H9 (cell line): ENCODE results near the gene GALNT17. TPM values are rescaled to one million over a fixed set of nuclear protein-coding genes. Genes with fewer than 3 reads are reported as not detected.

Experiments
- DNase-seq: peaks from one replicate; pipeline ENCODE4 v3.0.0-alpha.2; 2017
- H2AFZ ChIP-seq: one replicate; pipeline ENCODE4 v1.6.1; 2013; ENCODE audit warnings: mild to moderate bottlenecking, low read length, control low read depth, moderate library complexity
- H2AK5ac ChIP-seq: 2 replicates; pipeline ENCODE4 v1.6.1; 2013; ENCODE audit warnings: low read length, control low read depth, mixed read lengths; ENCODE audit not compliant: insufficient read length
- H2BK120ac ChIP-seq: one replicate; pipeline ENCODE4 v1.6.1; 2013; ENCODE audit warnings: low read depth, mild to moderate bottlenecking, low read length, control low read depth, inconsistent platforms; ENCODE audit not compliant: poor library complexity, severe bottlenecking
- H2BK12ac ChIP-seq: 2 replicates; pipeline ENCODE4 v1.6.1; 2013; ENCODE audit warnings: low read length, control low read depth, mixed read lengths, low read depth; ENCODE audit not compliant: insufficient read length
- H2BK15ac ChIP-seq: 2 replicates; pipeline ENCODE4 v1.6.1; 2013; ENCODE audit warnings: low read depth, low read length, control low read depth
- H2BK20ac ChIP-seq: one replicate; pipeline ENCODE4 v1.6.1; 2013; ENCODE audit warnings: low read depth, mild to moderate bottlenecking, low read length, control low read depth, inconsistent platforms; ENCODE audit not compliant: poor library complexity, severe bottlenecking
- H2BK5ac ChIP-seq: 2 replicates; pipeline ENCODE4 v1.6.1; 2013; ENCODE audit warnings: low read length, control low read depth, mixed read lengths; ENCODE audit not compliant: insufficient read length
- H3K14ac ChIP-seq: 2 replicates; pipeline ENCODE4 v1.6.1; 2013; ENCODE audit warnings: low read length, control low read depth; ENCODE audit not compliant: insufficient read depth
- H3K18ac ChIP-seq: 2 replicates; pipeline ENCODE4 v1.6.1; 2013; ENCODE audit warnings: low read depth, mild to moderate bottlenecking, mixed read lengths, low read length, control low read depth; ENCODE audit not compliant: insufficient read length
- H3K23ac ChIP-seq: 2 replicates; pipeline ENCODE4 v1.6.1; 2013; ENCODE audit warnings: low read length, control low read depth, mixed read lengths, low read depth; ENCODE audit not compliant: insufficient read length
- H3K23me2 ChIP-seq: 2 replicates; pipeline ENCODE4 v1.6.1; 2013; ENCODE audit warnings: low read depth, mild to moderate bottlenecking, mixed read lengths, low read length, control low read depth; ENCODE audit not compliant: insufficient read length, poor library complexity, severe bottlenecking
- H3K27ac ChIP-seq: 2 replicates; pipeline ENCODE4 v1.5.1; 2013; ENCODE audit warnings: low read length, control low read depth, mixed read lengths, low read depth; ENCODE audit not compliant: insufficient read length
- H3K27me3 ChIP-seq: 2 replicates; pipeline ENCODE4 v1.6.1; 2013; ENCODE audit warnings: low read length, control low read depth, inconsistent platforms; ENCODE audit not compliant: insufficient read depth
- H3K4ac ChIP-seq: 2 replicates; pipeline ENCODE4 v1.6.1; 2013; ENCODE audit warnings: low read depth, mild to moderate bottlenecking, control low read depth, inconsistent platforms, low read length, moderate library complexity
- H3K4me1 ChIP-seq: 2 replicates; pipeline ENCODE4 v1.6.1; 2013; ENCODE audit warnings: low read length, control low read depth, inconsistent platforms; ENCODE audit not compliant: insufficient read depth
- H3K4me2 ChIP-seq: 2 replicates; pipeline ENCODE4 v1.6.1; 2013; ENCODE audit warnings: low read length, control low read depth, mixed read lengths; ENCODE audit not compliant: insufficient read length, insufficient read depth
- H3K56ac ChIP-seq: 2 replicates; pipeline ENCODE4 v1.6.1; 2013; ENCODE audit warnings: low read depth, mild to moderate bottlenecking, mixed read lengths, low read length, control low read depth; ENCODE audit not compliant: insufficient read length
- H3K79me1 ChIP-seq: 2 replicates; pipeline ENCODE4 v1.6.1; 2013; ENCODE audit warnings: low read depth, mild to moderate bottlenecking, moderate library complexity, low read length, control low read depth, inconsistent platforms; ENCODE audit not compliant: insufficient read depth, poor library complexity, severe bottlenecking
- H3K79me2 ChIP-seq: 2 replicates; pipeline ENCODE4 v1.6.1; 2013; ENCODE audit warnings: low read length, control low read depth, inconsistent platforms; ENCODE audit not compliant: insufficient read depth
- H3K9ac ChIP-seq: 2 replicates; pipeline ENCODE4 v1.6.1; 2013; ENCODE audit warnings: low read length, control low read depth, mixed read lengths; ENCODE audit not compliant: insufficient read length; ENCODE audit errors: extremely low read depth
- H3K9me3 ChIP-seq: one replicate; pipeline ENCODE4 v1.6.1; 2013; ENCODE audit warnings: low read depth, low read length, inconsistent platforms; ENCODE audit not compliant: control insufficient read depth
- H3T11ph ChIP-seq: one replicate; pipeline ENCODE4 v1.6.1; 2013; ENCODE audit warnings: mild to moderate bottlenecking, low read length, control low read depth, inconsistent platforms
- H4K20me1 ChIP-seq: one replicate; pipeline ENCODE4 v1.6.1; 2013; ENCODE audit not compliant: control insufficient read depth, insufficient read length, insufficient read depth
- H4K5ac ChIP-seq: 2 replicates; pipeline ENCODE4 v1.6.1; 2013; ENCODE audit warnings: low read depth, mild to moderate bottlenecking, mixed read lengths, low read length, control low read depth; ENCODE audit not compliant: insufficient read length
- H4K8ac ChIP-seq: replicated peaks from 2 replicates; pipeline ENCODE4 v1.6.1; 2013; ENCODE audit warnings: low read length, control low read depth, mixed read lengths, low read depth; ENCODE audit not compliant: insufficient read length
- H4K91ac ChIP-seq: 2 replicates; pipeline ENCODE4 v1.6.1; 2013; ENCODE audit warnings: low read depth, mild to moderate bottlenecking, moderate library complexity, mixed read lengths, low read length, control low read depth; ENCODE audit not compliant: insufficient read length
- H3K27ac Mint-ChIP-seq, 3 experiments: 2 replicates in 2 of 3; 3 replicates in 1 of 3; pipeline ENCODE4 v1.8.0; 2020 to 2021; ENCODE audit warnings: mixed read lengths in 3 of 3, mild to moderate bottlenecking in 1 of 3, moderate library complexity in 1 of 3
- H3K27me3 Mint-ChIP-seq: 2 replicates; pipeline ENCODE4 v1.8.0; 2021; ENCODE audit warnings: low read depth, mild to moderate bottlenecking, moderate library complexity, mixed read lengths
- H3K36me3 Mint-ChIP-seq, 3 experiments: 2 replicates in 2 of 3; 3 replicates in 1 of 3; pipeline ENCODE4 v1.8.0; 2020 to 2021; ENCODE audit warnings: low read depth in 3 of 3, mixed read lengths in 3 of 3; ENCODE audit not compliant: insufficient read depth in 1 of 3
- H3K4me1 Mint-ChIP-seq, 2 experiments: 2 replicates each; pipeline ENCODE4 v1.8.0; 2020; ENCODE audit warnings: mixed read lengths in 2 of 2
- H3K4me3 Mint-ChIP-seq, 2 experiments: 2 replicates in 1 of 2; 3 replicates in 1 of 2; pipeline ENCODE4 v1.8.0; 2020 to 2021; ENCODE audit warnings: mild to moderate bottlenecking in 2 of 2, mixed read lengths in 2 of 2, moderate library complexity in 1 of 2
- H3K9me3 Mint-ChIP-seq, 2 experiments: 2 replicates in 1 of 2; 3 replicates in 1 of 2; pipeline ENCODE4 v1.8.0; 2020; ENCODE audit warnings: mild to moderate bottlenecking in 2 of 2, mixed read lengths in 2 of 2, moderate library complexity in 1 of 2
- CTCF ChIP-seq: fragments of 200-600 bp; sonication (generic); conservative IDR thresholded peaks from 3 replicates; pipeline ENCODE4 v1.8.0; 2021; ENCODE audit warnings: antibody characterized with exemption, mild to moderate bottlenecking
- WGBS: extraction: QIAGEN DNeasy Blood & Tissue Kit; methylation state at CpG from one replicate; pipeline ENCODE4 v1.1.7; 2013; ENCODE audit warnings: missing lambda C conversion rate, low lambda C conversion rate, mixed read lengths; ENCODE audit not compliant: insufficient read length; ENCODE audit errors: extremely low coverage; 5-methylcytosine and 5-hydroxymethylcytosine counted together
- total RNA-seq: library from RNA; stranded (reverse); gene quantifications from 2 replicates; pipeline ENCODE4 v1.2.1, GENCODE V29; 2021

The GALNT17 gene
- total RNA-seq, 1 experiment from 2014 or later: 43.2 TPM

- no peaks in the 10 kb centered on the region for H3K27me3 Mint-ChIP-seq
- no peak overlapping the region for H3K9ac ChIP-seq
- H3K4me3 Mint-ChIP-seq: no peak overlapping the region
- H3K4me1 ChIP-seq: no peaks in the 10 kb centered on the region; the same call in 1 of the 2 replicates
- H3K27ac Mint-ChIP-seq: no peak overlapping the region; a peak in 2 of 7 replicates
- H3T11ph ChIP-seq: no peak overlapping the region
- H3K27ac ChIP-seq: no peak overlapping the region
- peaks cover 0 to 2% of the 10 kb centered on the region in 2 experiments; a peak in 1 of 5 replicates for H3K9me3 Mint-ChIP-seq
- H3K79me2 ChIP-seq: no peaks in the 10 kb centered on the region
- no peak overlapping the region for H3K56ac ChIP-seq
- H4K20me1 ChIP-seq: no peaks in the 10 kb centered on the region
- no peak overlapping the region for H2BK15ac ChIP-seq
- H2AK5ac ChIP-seq: no peak overlapping the region
- H3K23ac ChIP-seq: no peak overlapping the region
- no peak for DNase-seq
- H3K79me1 ChIP-seq: no peaks in the 10 kb centered on the region
- no peaks in the 10 kb centered on the region for H3K27me3 ChIP-seq
- H2BK20ac ChIP-seq: no peak overlapping the region
- no peak overlapping the region for H3K4ac ChIP-seq
- H3K9me3 ChIP-seq: no peaks in the 10 kb centered on the region
- H2AFZ ChIP-seq: no peak overlapping the region
- WGBS: no CpG with 5 or more reads among the region's 2 CpGs
- TF ChIP-seq CTCF: no peak
- H3K23me2 ChIP-seq: no peaks in the 10 kb centered on the region
- no peak overlapping the region for H4K91ac ChIP-seq
- H2BK12ac ChIP-seq: no peak overlapping the region
- no peak overlapping the region for H2BK5ac ChIP-seq
- peaks cover 61 to 87% (median 83%) of the 10 kb centered on the region in 3 experiments for H3K36me3 Mint-ChIP-seq
- H3K18ac ChIP-seq: no peak overlapping the region
- peaks cover 18 to 19% of the 10 kb centered on the region in 2 experiments for H3K4me1 Mint-ChIP-seq
- no peak overlapping the region for H2BK120ac ChIP-seq
- H3K4me2 ChIP-seq: no peak overlapping the region
- no peak overlapping the region for H4K8ac ChIP-seq
- no peak overlapping the region for H4K5ac ChIP-seq
- no peak overlapping the region for H3K14ac ChIP-seq
These were observed 290.2 kb downstream of the GALNT17 start for GRCh38 chr7:71422104-71422503.
